IPS-NIHi11 (cell line): ENCODE results near the gene SEL1L.
A peak's percentile ranks its signal among the peaks of the same experiment; 100 is the strongest.
"Not testable (repeated sequence)": the region's sequence is repeated elsewhere in the genome, so short reads cannot be mapped to it uniquely, and the experiment has no call there.

Experiments
- DNase-seq: peaks from one replicate; pipeline ENCODE4 v3.0.0; 2012; ENCODE audit warnings: mixed read lengths, low spot score

The SEL1L gene

DNA sequence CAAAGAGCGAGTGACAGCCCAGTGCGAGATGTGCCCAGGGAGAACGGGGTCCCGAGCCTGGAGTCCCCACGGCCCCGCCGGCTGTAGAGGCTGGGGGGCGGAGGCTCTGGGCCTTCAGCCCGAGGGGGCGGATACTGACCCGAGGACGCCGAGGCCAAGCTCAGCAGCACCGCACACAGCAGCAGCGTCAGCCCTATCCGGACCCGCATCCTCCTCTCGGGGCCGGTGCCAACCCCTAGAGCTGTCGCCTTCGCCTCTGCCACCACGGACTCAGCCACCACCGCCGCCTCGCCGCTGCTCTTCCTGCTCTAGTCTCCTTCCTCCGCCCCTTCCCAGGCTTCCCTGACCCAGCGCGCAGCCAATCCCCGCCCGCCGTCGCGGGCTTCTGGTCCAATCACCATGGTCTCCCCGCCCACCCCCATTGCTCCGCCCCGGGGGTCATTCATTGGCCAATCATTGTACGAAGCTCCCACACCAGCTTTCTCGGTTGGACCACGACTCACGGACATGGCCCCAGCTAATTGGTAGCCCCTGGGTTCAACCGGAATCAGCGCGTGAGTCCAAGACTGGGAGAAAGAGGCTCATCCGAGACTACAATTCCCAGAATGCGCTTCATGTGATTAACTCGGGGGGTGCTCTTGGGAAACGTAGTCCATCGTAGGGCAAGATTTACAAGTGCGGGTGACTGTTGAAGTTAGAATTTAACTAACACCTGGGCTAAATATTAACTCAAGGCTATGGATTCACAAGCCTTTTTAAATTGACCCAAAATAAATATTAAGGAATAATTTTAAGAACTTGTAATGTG lies at the start of gene SEL1L:
Gene SEL1L (minus strand): TSS at position 318 of the 808 bp plus-strand sequence. CDS start 109 bp downstream, at position 209.
- peak; percentile 99 for DNase-seq

- DNase-seq, result no peak
These were observed 48.8 kb upstream of the SEL1L start for GRCh38 chr14:81582420-81582819.

GRCh38 chr14:81579115-81579514 lies 45.5 kb upstream of the SEL1L start:
- DNase-seq, result no peak

DNA sequence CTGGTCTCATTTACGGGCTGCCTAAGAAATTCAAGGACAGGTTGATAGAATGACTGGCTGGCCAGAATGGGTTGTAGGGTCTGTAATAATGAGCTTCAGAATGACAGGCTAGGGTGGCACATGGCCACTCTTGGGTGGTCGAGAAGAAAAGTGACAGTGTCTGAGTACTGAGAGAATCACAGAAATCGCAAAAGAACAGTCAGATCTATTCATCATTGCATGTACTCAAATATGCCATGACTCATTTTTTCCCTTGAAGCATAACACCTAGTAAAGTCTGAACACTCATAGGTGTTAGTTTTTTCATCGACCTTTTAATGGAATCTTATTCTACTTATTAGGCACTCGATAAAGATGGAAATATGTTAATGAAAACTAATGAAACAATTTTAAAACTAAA lies 37.8 kb upstream of the SEL1L start:
- DNase-seq, result no peak

GRCh38 chr14:81567302-81567701 lies 33.6 kb upstream of the SEL1L start:
- DNase-seq, result no peak

GRCh38 chr14:81565441-81566290 lies 32.0 kb upstream of the SEL1L start:
- DNase-seq, result peak; percentile 53

DNA sequence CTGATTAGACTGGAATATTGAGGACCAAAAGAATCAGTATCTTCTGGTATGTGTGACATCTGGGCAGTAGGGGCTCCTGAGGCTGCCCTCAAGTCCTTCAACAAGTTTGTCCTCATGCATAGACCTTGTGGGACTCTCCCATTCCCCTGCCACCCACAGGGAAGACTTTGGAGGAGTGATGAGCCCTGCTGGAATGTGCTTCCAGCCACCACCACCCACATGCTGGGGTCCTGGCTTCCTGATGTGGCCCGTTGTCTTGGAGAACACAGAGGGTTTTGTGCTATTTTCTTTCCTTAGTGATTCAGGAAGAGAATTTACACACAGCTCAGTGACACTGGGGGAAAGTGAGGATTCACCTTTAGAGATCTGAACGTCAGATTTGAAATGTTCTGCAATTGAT lies 29.2 kb upstream of the SEL1L start:
- DNase-seq, result no peak

DNA sequence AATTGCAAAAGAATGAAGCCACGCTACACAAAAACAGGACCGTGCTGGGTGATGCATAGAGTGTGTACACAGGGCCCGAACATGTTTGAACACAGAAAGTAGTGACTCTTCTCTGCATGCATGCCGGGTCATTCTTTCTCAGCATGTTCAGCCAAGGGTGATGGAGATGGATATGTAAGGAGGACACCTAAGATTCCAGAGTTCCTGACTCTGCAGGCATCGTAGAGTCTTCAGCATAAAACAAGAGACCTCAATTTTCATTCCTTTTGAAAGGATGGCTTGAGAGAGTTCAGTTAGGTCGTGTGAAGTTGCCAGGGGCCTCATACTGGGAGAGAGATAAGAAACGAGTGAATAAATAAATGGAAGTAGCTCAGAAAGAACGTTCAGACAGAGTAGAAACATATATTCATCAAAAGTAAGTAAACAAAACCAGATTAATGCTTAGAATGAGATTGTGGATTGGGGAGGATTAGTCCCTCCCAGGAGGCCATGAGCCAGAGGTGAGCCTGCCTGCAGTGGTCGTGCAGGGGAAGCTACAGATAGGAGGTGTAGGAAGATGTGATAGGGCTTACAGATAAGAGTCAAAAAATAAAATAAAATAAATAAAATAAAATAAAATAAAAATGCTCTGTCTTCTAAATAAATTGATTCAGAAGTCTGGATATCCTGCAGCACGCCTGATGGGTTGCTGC lies 27.6 kb upstream of the SEL1L start:
- DNase-seq, result peak; percentile 26

- DNase-seq, result no peak
These were observed 25.7 kb upstream of the SEL1L start for GRCh38 chr14:81559385-81559784.

- no peak for DNase-seq
These were observed 23.5 kb upstream of the SEL1L start for GRCh38 chr14:81557146-81557545.

- DNase-seq, result no peak
These were observed 22.0 kb upstream of the SEL1L start for GRCh38 chr14:81555684-81556083.

- no peak for DNase-seq
These were observed 21.4 kb upstream of the SEL1L start for GRCh38 chr14:81555051-81555450.

DNA sequence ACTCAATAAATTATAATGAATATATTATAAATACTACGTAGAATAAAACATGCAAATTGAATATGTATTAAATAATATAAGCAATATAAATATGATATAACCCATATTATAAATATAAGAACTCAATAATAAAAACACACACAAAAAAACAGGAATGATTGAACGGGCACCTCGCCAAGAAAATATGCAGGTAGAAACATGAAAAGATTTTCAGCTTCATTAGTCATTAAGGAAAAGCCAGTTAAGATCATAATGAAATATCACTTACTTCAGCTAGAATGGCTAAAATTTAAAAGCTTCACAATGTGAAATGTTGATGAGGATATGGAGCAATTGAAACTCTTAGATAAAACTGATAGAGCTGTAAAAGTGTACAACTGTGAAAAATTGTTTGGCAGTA lies 17.8 kb upstream of the SEL1L start:
- DNase-seq, result no peak

- no peak for DNase-seq
These were observed 16.5 kb upstream of the SEL1L start for GRCh38 chr14:81550001-81550637.

- DNase-seq, result not testable (repeated sequence)
These were observed 7.6 kb upstream of the SEL1L start for GRCh38 chr14:81541206-81541605.

- DNase-seq, result no peak
These were observed 3.5 kb upstream of the SEL1L start for GRCh38 chr14:81537193-81537592.

DNA sequence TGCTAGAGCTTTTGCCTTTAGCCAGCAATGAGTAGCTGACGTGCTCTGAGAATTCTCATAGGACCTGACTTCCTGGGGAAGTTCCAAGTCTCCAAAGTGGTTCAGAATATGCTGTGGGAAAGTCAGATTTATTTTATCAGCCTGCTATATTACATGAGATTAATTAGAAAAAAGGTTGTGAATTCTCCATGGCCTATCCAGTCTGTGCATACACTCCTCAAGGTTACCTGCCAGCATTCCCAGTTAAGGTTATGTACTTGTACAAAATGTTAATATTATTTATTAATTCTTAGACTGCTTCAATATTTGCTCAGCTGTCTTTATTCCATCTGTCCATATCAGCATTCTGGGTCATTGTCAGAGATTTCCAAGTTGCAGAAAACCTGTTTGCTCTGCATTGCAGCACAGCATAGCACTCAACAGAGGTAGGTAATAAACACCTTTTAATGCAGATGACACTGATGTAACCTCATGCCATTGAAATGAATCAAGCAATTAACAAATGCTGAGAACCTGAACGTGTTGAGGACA lies 2.7 kb upstream of the SEL1L start:
- DNase-seq, result no peak

- no peak for DNase-seq
These were observed 1.9 kb upstream of the SEL1L start for GRCh38 chr14:81535396-81536164.

- no peak for DNase-seq
These were observed 939 bp upstream of the SEL1L start for GRCh38 chr14:81534510-81535074.

DNA sequence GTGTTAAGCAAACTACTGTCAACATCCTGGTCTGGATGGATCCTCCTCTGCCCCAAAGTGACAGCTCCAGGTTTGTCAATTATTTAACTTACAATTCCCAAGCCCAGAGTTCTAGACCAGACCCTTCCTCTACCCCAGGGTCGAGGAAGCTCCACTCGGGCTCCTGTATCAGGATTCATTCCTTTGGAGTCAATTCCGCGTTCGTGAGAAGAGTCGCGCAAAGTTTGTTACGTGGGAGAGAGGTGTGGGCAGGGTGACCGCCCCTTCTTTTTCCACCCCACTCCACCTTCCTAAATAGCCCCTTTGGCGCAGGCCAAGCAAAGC lies 479 bp downstream of the SEL1L start:
- DNase-seq, result no peak

- no peak for DNase-seq
These were observed 4.3 kb downstream of the SEL1L start for GRCh38 chr14:81529391-81529790.
